ENCODE results near the gene RAE1. TPM values are rescaled to one million over a fixed set of nuclear protein-coding genes. Genes with fewer than 3 reads are reported as not detected.

RAE1 gene
- total RNA-seq, 3 donors from 2014 or later, result 13.8 to 26.9 (median 17.4) TPM

- no peak overlapping the region for H3K27ac ChIP-seq
- H3K9me3 ChIP-seq, result no peaks in the 10 kb centered on the region
- H3K4me3 ChIP-seq, result no peak overlapping the region
- no peaks in the 10 kb centered on the region for H3K36me3 ChIP-seq
- H3K4me1 ChIP-seq, result no peaks in the 10 kb centered on the region
- no peak for TF ChIP-seq CTCF (IDR thresholded peaks at IDR 0.05)
- no peak for TF ChIP-seq POLR2AphosphoS5 (IDR thresholded peaks at IDR 0.05)
- TF ChIP-seq POLR2A (IDR thresholded peaks at IDR 0.05), result no peak
- no peaks in the 10 kb centered on the region for H3K27me3 ChIP-seq
- intact Hi-C loops (cut with DNase I; ENCODE audit: low total_unique reads), result no loop called here
- no peak for DNase-seq (ENCODE audit: low spot score in 2 of 2)
These were observed 75.2 kb downstream of the RAE1 start for GRCh38 chr20:57426271-57426689.

GRCh38 chr20:57426831-57427230, 75.8 kb downstream of the RAE1 start:
- Histone ChIP-seq H3K4me3 (no peak overlapping the region), H3K27ac (no peak overlapping the region), H3K36me3 (no peaks in the 10 kb centered on the region), H3K27me3 (no peaks in the 10 kb centered on the region), H3K4me1 (no peaks in the 10 kb centered on the region), H3K9me3 (no peaks in the 10 kb centered on the region)
- DNase-seq (ENCODE audit: low spot score in 2 of 2), result no peak
- intact Hi-C loops (cut with DNase I; ENCODE audit: low total_unique reads), result no loop called here
- no peak for TF ChIP-seq CTCF (IDR thresholded peaks at IDR 0.05)
- no peak for TF ChIP-seq POLR2AphosphoS5 (IDR thresholded peaks at IDR 0.05)
- no peak for TF ChIP-seq POLR2A (IDR thresholded peaks at IDR 0.05)

GRCh38 chr20:57428324-57429158, 77.5 kb downstream of the RAE1 start:
- no peak for TF ChIP-seq POLR2AphosphoS5 (IDR thresholded peaks at IDR 0.05)
- no peak for TF ChIP-seq POLR2A (IDR thresholded peaks at IDR 0.05)
- TF ChIP-seq CTCF (IDR thresholded peaks at IDR 0.05), result no peak
- DNase-seq (ENCODE audit: low spot score in 2 of 2), result no peak
- Histone ChIP-seq H3K27ac (no peak overlapping the region), H3K4me3 (no peak overlapping the region), H3K36me3 (no peaks in the 10 kb centered on the region), H3K27me3 (no peaks in the 10 kb centered on the region), H3K4me1 (no peaks in the 10 kb centered on the region), H3K9me3 (no peaks in the 10 kb centered on the region)
- intact Hi-C loops (cut with DNase I; ENCODE audit: low total_unique reads), result no loop called here

Other genes with a start within 250 kb of the RAE1 start
- 1 to 10 TPM; 1.6 to 3.8 (median 1.8) TPM for gene BMP7, start 84.6 kb upstream of the RAE1 start, total RNA-seq
- gene SPO11, start 21.5 kb upstream of the RAE1 start, total RNA-seq, result not detected
- gene RBM38, start 40.1 kb downstream of the RAE1 start, total RNA-seq, result 10 to 100 TPM in 2 of 3 donors, 1 to 10 TPM in 1; 5.1 to 13.5 (median 10.5) TPM
- gene CTCFL, start 173.9 kb downstream of the RAE1 start, total RNA-seq, result not detected
- 100 to 1,000 TPM in 1 of 3 donors, 10 to 100 TPM in 2; 27.2 to 252 (median 29.3) TPM for gene PCK1, start 209.9 kb downstream of the RAE1 start, total RNA-seq

Data from breast epithelium (tissue), 4 donors.